GM23338 (cell line): ENCODE results near the gene GOLGA1. TPM values are rescaled to one million over a fixed set of nuclear protein-coding genes. Genes with fewer than 3 reads are reported as not detected.

Experiments used
- ATAC-seq: fragments of 200-7000 bp; cut with Tn5 transposase; 3 replicates; pipeline ENCODE4 v1.9.1; 2020
- DNase-seq: peaks from one replicate; pipeline ENCODE4 v3.0.0-alpha.2; 2015; ENCODE audit warnings: low spot score
- H2AFZ ChIP-seq: fragments of 200-600 bp; sonication (generic); 2 replicates; pipeline ENCODE4 v1.8.0; 2016; ENCODE audit warnings: antibody characterized with exemption, mild to moderate bottlenecking, moderate library complexity
- H3F3A ChIP-seq: fragments of 200-600 bp; sonication (generic); replicated peaks from 2 replicates; pipeline ENCODE4 v1.8.0; 2017; ENCODE audit warnings: antibody characterized with exemption, mixed run types, low read depth
- H3K27ac ChIP-seq: fragments of 200-600 bp; sonication (generic); 2 replicates; pipeline ENCODE4 v1.6.1; 2016; ENCODE audit warnings: low read depth
- H3K27me3 ChIP-seq: fragments of 200-600 bp; sonication (generic); 2 replicates; pipeline ENCODE4 v1.8.0; 2016; ENCODE audit warnings: mild to moderate bottlenecking, mixed run types, moderate library complexity; ENCODE audit not compliant: insufficient read depth
- H3K36me3 ChIP-seq: fragments of 200-600 bp; sonication (generic); 2 replicates; pipeline ENCODE4 v1.8.0; 2016; ENCODE audit warnings: mild to moderate bottlenecking; ENCODE audit not compliant: insufficient read depth
- H3K4me1 ChIP-seq: fragments of 200-600 bp; sonication (generic); 2 replicates; pipeline ENCODE4 v1.8.0; 2016; ENCODE audit warnings: mild to moderate bottlenecking, moderate library complexity; ENCODE audit not compliant: insufficient read depth
- H3K4me2 ChIP-seq: fragments of 200-600 bp; sonication (generic); 2 replicates; pipeline ENCODE4 v1.7.1; 2017; ENCODE audit warnings: mixed run types
- H3K4me3 ChIP-seq: fragments of 200-600 bp; sonication (generic); 2 replicates; pipeline ENCODE4 v1.6.1; 2016; ENCODE audit warnings: mixed run types
- H3K79me2 ChIP-seq: fragments of 200-600 bp; sonication (generic); replicated peaks from 2 replicates; pipeline ENCODE4 v1.8.0; 2017; ENCODE audit warnings: mild to moderate bottlenecking; ENCODE audit not compliant: insufficient read depth
- H3K9me2 ChIP-seq: fragments of 200-600 bp; sonication (generic); 2 replicates; pipeline ENCODE4 v1.8.0; 2017; ENCODE audit not compliant: insufficient read depth
- H4K20me1 ChIP-seq: fragments of 200-600 bp; sonication (generic); replicated peaks from 2 replicates; pipeline ENCODE4 v1.8.0; 2017; ENCODE audit warnings: mild to moderate bottlenecking; ENCODE audit not compliant: insufficient read depth
- H3K27ac Mint-ChIP-seq: 2 replicates; pipeline ENCODE4 v1.8.0; 2020; ENCODE audit warnings: inconsistent platforms, mild to moderate bottlenecking, moderate library complexity, mixed read lengths
- H3K27me3 Mint-ChIP-seq: 3 replicates; pipeline ENCODE4 v1.8.0; 2022; ENCODE audit warnings: low read depth, mild to moderate bottlenecking, moderate library complexity, mixed read lengths, inconsistent platforms; ENCODE audit not compliant: insufficient read depth, poor library complexity
- H3K36me3 Mint-ChIP-seq: 3 replicates; pipeline ENCODE4 v1.8.0; 2021; ENCODE audit warnings: low read depth, mild to moderate bottlenecking, inconsistent platforms, moderate library complexity, mixed read lengths
- H3K4me1 Mint-ChIP-seq: 3 replicates; pipeline ENCODE4 v1.8.0; 2020; ENCODE audit warnings: mild to moderate bottlenecking, inconsistent platforms, mixed read lengths
- H3K4me3 Mint-ChIP-seq: 3 replicates; pipeline ENCODE4 v1.8.0; 2021; ENCODE audit warnings: moderate library complexity, mild to moderate bottlenecking, inconsistent platforms, mixed read lengths
- H3K9me3 Mint-ChIP-seq: 3 replicates; pipeline ENCODE4 v1.8.0; 2020; ENCODE audit warnings: moderate library complexity, mild to moderate bottlenecking, inconsistent platforms, mixed read lengths
- CREB1 ChIP-seq: fragments of 250-450 bp; sonication (Bioruptor Pico); IDR thresholded peaks from 2 replicates; pipeline ENCODE4 v1.5.0; 2020; ENCODE audit warnings: low read depth, mild to moderate bottlenecking, moderate library complexity
- EZH2 ChIP-seq: fragments of 200-600 bp; sonication (generic); IDR thresholded peaks from one replicate; pipeline ENCODE4 v1.8.0; 2017; ENCODE audit warnings: antibody characterized with exemption, mild to moderate bottlenecking, low read depth; ENCODE audit not compliant: unreplicated experiment
- EZH2phosphoT487 ChIP-seq: fragments of 200-600 bp; sonication (generic); IDR thresholded peaks from one replicate; pipeline ENCODE4 v1.8.1; 2018; ENCODE audit warnings: antibody characterized with exemption; ENCODE audit not compliant: unreplicated experiment
- JUNB ChIP-seq: IDR thresholded peaks from one replicate; pipeline ENCODE4 v1.6.1; 2016; ENCODE audit warnings: antibody characterized with exemption; ENCODE audit not compliant: unreplicated experiment
- NANOG ChIP-seq: IDR thresholded peaks from 2 replicates; pipeline ENCODE4 v1.6.1; 2016; ENCODE audit warnings: antibody characterized with exemption, borderline replicate concordance
- POLR2AphosphoS5 ChIP-seq: IDR thresholded peaks from 2 replicates; pipeline ENCODE4 v1.6.1; 2016; ENCODE audit warnings: antibody characterized with exemption, low read depth
- STAT1 ChIP-seq: IDR thresholded peaks from one replicate; pipeline ENCODE4 v1.6.1; 2016; ENCODE audit warnings: antibody characterized with exemption; ENCODE audit not compliant: unreplicated experiment
- ZNF331 ChIP-seq: fragments of 250-450 bp; sonication (Bioruptor Pico); IDR thresholded peaks from 2 replicates; pipeline ENCODE4 v1.5.0; 2020; ENCODE audit warnings: low read depth, mild to moderate bottlenecking, moderate library complexity
- polyA plus RNA-seq: library from polyadenylated mRNA; unstranded; fragments of >200 nt; fragmentation: Nextera tagmentation; extraction: Ambion mirVana; gene quantifications from 2 replicates; pipeline ENCODE4 v1.2.1, GENCODE V29; 2016
- total RNA-seq: library from RNA; depleted of rRNA; stranded (reverse); fragments of >200 nt; shearing (Covaris generic); gene quantifications from 2 replicates; pipeline ENCODE4 v1.2.3, GENCODE V29; 2014
- TF ChIP-seq, protein P1 (sequence below): IDR thresholded peaks from 2 replicates; pipeline ENCODE4 v1.6.1; 2016; ENCODE audit warnings: antibody characterized with exemption
- TF ChIP-seq, protein P2 (sequence below): fragments of 250-450 bp; sonication (Bioruptor Pico); IDR thresholded peaks from 2 replicates; pipeline ENCODE4 v1.5.0; 2020; ENCODE audit warnings: mild to moderate bottlenecking, moderate library complexity
- TF ChIP-seq, protein P3 (sequence below): IDR thresholded peaks from one replicate; pipeline ENCODE4 v1.6.1; 2018; ENCODE audit warnings: antibody characterized with exemption; ENCODE audit not compliant: unreplicated experiment
- TF ChIP-seq, protein P4 (sequence below), 2 experiments: fragments of 200-600 bp in 1 of 2; sonication (generic) in 1 of 2; conservative IDR thresholded peaks; 2 replicates each; pipeline versions ENCODE4 v1.5.1 to v1.6.1; 2016 to 2017; ENCODE audit warnings: antibody characterized with exemption in 2 of 2, low read depth in 2 of 2, mild to moderate bottlenecking in 2 of 2, moderate library complexity in 1 of 2

GOLGA1 gene
- total and polyA plus RNA-seq, 2 experiments from 2014 or later: 6.1 to 8.0 TPM

DNA sequence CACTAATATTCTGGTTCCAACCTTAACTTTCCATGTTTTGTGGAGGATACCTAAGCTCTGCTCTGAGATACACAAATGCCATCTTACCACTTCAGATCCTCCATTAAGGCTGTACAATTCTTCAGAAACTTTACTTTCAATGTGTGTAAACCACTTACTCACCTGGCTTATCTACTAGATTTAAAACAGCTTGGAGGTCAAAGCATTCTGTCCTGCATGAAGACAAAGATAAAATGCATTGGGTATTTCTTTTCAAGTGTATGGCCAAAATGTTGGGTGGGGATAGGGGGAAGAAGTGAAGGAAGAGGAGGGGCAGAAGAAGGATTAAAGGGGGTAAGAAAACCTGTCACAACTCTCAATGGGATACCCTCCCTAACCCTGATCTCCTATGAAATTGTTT, 939 bp downstream of the GOLGA1 start:
- TF ChIP-seq JUNB: no peak
- TF ChIP-seq POLR2AphosphoS5: no peak
- TF ChIP-seq EZH2phosphoT487: no peak
- TF ChIP-seq, protein P1, sequence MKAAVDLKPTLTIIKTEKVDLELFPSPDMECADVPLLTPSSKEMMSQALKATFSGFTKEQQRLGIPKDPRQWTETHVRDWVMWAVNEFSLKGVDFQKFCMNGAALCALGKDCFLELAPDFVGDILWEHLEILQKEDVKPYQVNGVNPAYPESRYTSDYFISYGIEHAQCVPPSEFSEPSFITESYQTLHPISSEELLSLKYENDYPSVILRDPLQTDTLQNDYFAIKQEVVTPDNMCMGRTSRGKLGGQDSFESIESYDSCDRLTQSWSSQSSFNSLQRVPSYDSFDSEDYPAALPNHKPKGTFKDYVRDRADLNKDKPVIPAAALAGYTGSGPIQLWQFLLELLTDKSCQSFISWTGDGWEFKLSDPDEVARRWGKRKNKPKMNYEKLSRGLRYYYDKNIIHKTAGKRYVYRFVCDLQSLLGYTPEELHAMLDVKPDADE: no peak
- TF ChIP-seq, protein P2, sequence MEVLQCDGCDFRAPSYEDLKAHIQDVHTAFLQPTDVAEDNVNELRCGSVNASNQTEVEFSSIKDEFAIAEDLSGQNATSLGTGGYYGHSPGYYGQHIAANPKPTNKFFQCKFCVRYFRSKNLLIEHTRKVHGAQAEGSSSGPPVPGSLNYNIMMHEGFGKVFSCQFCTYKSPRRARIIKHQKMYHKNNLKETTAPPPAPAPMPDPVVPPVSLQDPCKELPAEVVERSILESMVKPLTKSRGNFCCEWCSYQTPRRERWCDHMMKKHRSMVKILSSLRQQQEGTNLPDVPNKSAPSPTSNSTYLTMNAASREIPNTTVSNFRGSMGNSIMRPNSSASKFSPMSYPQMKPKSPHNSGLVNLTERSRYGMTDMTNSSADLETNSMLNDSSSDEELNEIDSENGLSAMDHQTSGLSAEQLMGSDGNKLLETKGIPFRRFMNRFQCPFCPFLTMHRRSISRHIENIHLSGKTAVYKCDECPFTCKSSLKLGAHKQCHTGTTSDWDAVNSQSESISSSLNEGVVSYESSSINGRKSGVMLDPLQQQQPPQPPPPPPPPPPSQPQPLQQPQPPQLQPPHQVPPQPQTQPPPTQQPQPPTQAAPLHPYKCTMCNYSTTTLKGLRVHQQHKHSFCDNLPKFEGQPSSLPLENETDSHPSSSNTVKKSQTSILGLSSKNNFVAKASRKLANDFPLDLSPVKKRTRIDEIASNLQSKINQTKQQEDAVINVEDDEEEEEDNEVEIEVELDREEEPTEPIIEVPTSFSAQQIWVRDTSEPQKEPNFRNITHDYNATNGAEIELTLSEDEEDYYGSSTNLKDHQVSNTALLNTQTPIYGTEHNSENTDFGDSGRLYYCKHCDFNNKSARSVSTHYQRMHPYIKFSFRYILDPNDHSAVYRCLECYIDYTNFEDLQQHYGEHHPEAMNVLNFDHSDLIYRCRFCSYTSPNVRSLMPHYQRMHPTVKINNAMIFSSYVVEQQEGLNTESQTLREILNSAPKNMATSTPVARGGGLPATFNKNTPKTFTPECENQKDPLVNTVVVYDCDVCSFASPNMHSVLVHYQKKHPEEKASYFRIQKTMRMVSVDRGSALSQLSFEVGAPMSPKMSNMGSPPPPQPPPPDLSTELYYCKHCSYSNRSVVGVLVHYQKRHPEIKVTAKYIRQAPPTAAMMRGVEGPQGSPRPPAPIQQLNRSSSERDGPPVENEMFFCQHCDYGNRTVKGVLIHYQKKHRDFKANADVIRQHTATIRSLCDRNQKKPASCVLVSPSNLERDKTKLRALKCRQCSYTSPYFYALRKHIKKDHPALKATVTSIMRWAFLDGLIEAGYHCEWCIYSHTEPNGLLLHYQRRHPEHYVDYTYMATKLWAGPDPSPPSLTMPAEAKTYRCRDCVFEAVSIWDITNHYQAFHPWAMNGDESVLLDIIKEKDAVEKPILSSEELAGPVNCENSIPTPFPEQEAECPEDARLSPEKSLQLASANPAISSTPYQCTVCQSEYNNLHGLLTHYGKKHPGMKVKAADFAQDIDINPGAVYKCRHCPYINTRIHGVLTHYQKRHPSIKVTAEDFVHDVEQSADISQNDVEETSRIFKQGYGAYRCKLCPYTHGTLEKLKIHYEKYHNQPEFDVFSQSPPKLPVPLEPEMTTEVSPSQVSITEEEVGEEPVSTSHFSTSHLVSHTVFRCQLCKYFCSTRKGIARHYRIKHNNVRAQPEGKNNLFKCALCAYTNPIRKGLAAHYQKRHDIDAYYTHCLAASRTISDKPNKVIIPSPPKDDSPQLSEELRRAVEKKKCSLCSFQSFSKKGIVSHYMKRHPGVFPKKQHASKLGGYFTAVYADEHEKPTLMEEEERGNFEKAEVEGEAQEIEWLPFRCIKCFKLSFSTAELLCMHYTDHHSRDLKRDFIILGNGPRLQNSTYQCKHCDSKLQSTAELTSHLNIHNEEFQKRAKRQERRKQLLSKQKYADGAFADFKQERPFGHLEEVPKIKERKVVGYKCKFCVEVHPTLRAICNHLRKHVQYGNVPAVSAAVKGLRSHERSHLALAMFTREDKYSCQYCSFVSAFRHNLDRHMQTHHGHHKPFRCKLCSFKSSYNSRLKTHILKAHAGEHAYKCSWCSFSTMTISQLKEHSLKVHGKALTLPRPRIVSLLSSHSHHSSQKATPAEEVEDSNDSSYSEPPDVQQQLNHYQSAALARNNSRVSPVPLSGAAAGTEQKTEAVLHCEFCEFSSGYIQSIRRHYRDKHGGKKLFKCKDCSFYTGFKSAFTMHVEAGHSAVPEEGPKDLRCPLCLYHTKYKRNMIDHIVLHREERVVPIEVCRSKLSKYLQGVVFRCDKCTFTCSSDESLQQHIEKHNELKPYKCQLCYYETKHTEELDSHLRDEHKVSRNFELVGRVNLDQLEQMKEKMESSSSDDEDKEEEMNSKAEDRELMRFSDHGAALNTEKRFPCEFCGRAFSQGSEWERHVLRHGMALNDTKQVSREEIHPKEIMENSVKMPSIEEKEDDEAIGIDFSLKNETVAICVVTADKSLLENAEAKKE (CRISPR knock-in tag): no peak
- no peak for TF ChIP-seq EZH2
- no peak for TF ChIP-seq ZNF331 (CRISPR knock-in tag)
- no peak for TF ChIP-seq CREB1 (CRISPR knock-in tag)
- TF ChIP-seq, protein P3, sequence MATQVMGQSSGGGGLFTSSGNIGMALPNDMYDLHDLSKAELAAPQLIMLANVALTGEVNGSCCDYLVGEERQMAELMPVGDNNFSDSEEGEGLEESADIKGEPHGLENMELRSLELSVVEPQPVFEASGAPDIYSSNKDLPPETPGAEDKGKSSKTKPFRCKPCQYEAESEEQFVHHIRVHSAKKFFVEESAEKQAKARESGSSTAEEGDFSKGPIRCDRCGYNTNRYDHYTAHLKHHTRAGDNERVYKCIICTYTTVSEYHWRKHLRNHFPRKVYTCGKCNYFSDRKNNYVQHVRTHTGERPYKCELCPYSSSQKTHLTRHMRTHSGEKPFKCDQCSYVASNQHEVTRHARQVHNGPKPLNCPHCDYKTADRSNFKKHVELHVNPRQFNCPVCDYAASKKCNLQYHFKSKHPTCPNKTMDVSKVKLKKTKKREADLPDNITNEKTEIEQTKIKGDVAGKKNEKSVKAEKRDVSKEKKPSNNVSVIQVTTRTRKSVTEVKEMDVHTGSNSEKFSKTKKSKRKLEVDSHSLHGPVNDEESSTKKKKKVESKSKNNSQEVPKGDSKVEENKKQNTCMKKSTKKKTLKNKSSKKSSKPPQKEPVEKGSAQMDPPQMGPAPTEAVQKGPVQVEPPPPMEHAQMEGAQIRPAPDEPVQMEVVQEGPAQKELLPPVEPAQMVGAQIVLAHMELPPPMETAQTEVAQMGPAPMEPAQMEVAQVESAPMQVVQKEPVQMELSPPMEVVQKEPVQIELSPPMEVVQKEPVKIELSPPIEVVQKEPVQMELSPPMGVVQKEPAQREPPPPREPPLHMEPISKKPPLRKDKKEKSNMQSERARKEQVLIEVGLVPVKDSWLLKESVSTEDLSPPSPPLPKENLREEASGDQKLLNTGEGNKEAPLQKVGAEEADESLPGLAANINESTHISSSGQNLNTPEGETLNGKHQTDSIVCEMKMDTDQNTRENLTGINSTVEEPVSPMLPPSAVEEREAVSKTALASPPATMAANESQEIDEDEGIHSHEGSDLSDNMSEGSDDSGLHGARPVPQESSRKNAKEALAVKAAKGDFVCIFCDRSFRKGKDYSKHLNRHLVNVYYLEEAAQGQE: no peak
- no peak for TF ChIP-seq NANOG
- TF ChIP-seq, protein P4, sequence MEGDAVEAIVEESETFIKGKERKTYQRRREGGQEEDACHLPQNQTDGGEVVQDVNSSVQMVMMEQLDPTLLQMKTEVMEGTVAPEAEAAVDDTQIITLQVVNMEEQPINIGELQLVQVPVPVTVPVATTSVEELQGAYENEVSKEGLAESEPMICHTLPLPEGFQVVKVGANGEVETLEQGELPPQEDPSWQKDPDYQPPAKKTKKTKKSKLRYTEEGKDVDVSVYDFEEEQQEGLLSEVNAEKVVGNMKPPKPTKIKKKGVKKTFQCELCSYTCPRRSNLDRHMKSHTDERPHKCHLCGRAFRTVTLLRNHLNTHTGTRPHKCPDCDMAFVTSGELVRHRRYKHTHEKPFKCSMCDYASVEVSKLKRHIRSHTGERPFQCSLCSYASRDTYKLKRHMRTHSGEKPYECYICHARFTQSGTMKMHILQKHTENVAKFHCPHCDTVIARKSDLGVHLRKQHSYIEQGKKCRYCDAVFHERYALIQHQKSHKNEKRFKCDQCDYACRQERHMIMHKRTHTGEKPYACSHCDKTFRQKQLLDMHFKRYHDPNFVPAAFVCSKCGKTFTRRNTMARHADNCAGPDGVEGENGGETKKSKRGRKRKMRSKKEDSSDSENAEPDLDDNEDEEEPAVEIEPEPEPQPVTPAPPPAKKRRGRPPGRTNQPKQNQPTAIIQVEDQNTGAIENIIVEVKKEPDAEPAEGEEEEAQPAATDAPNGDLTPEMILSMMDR (conservative IDR thresholded peaks at IDR 0.05; ENCODE audit: low read depth in 2 of 2): no peak
- TF ChIP-seq STAT1: no peak
- Histone ChIP-seq H3K4me3 (peak overlapping the region; percentile 94), H3K27me3 (no peaks in the 10 kb centered on the region), H4K20me1 (no peaks in the 10 kb centered on the region), H3F3A (peaks cover 18% of the 10 kb centered on the region), H3K4me2 (peak overlapping the region; percentile 89), H3K36me3 (no peaks in the 10 kb centered on the region), H3K4me1 (peaks cover 15% of the 10 kb centered on the region), H3K79me2 (no peaks in the 10 kb centered on the region), H3K27ac (peak overlapping the region; percentile 90; the same call in 1 of the 2 replicates), H2AFZ (peak overlapping the region; percentile 98; the same call in 1 of the 2 replicates), H3K9me2 (no peaks in the 10 kb centered on the region)
- H3K9me3 Mint-ChIP-seq: no peaks in the 10 kb centered on the region
- ATAC-seq (no peak), DNase-seq (no peak)
- peak overlapping the region; percentile 85 for H3K4me3 Mint-ChIP-seq
- no peaks in the 10 kb centered on the region for H3K27me3 Mint-ChIP-seq
- peak overlapping the region; percentile 89 for H3K27ac Mint-ChIP-seq
- H3K36me3 Mint-ChIP-seq: 0 out of 3 replicates have a peak, but pooled peaks cover 2% of the 10 kb centered on the region
- H3K4me1 Mint-ChIP-seq: peaks cover 12% of the 10 kb centered on the region
